Caco-2 (cell line): ENCODE results near the gene HOXB6. TPM values are rescaled to one million over a fixed set of nuclear protein-coding genes. Genes with fewer than 3 reads are reported as not detected.

Source experiments
- BruUV-seq: library from RNA; stranded (reverse); fragments of 400-500 nt; replicated peaks from 2 replicates; lab custom pipeline; 2021; lab: Mats Ljungman, UMichigan
- CTCF ChIA-PET: fragments of 300-600 bp; sonication (Branson Sonifier 250); formaldehyde crosslinking; loops from one replicate; lab custom pipeline; 2022; ENCODE audit warnings: antibody characterized with exemption; lab: Charles Lee
- POLR2A ChIA-PET: fragments of 300-600 bp; sonication (Branson Sonifier 250); formaldehyde crosslinking; loops from one replicate; lab custom pipeline; 2022; ENCODE audit warnings: antibody characterized with exemption; lab: Charles Lee
- DNase-seq, 2 experiments: peaks; one replicate each; pipeline versions ENCODE4 v3.0.0 to v3.0.0-alpha.2; 2020 to 2022
- H3K27me3 ChIP-seq: replicated peaks from 2 replicates; pipeline ENCODE4 v1.6.0; 2011; ENCODE audit warnings: low read length; ENCODE audit not compliant: control insufficient read depth, insufficient read depth
- H3K36me3 ChIP-seq: 2 replicates; pipeline ENCODE4 v1.5.1; 2011; ENCODE audit warnings: low read length; ENCODE audit not compliant: control insufficient read depth, insufficient read depth
- H3K4me1 ChIP-seq: fragments of 250-450 bp; sonication (Bioruptor Pico); 2 replicates; pipeline ENCODE4 v1.5.1; 2020; ENCODE audit warnings: mild to moderate bottlenecking
- H3K4me3 ChIP-seq: 2 replicates; pipeline ENCODE4 v1.5.1; 2011; ENCODE audit warnings: low read depth, mild to moderate bottlenecking, control low read depth, low read length
- H3K9me3 ChIP-seq: fragments of 250-450 bp; sonication (Bioruptor Pico); 2 replicates; pipeline ENCODE4 v1.5.1; 2020; ENCODE audit warnings: mild to moderate bottlenecking, moderate library complexity
- H3K27ac Mint-ChIP-seq: one replicate; pipeline ENCODE4 v1.8.0; 2022; ENCODE audit warnings: mixed read lengths; ENCODE audit not compliant: unreplicated experiment
- H3K27me3 Mint-ChIP-seq: one replicate; pipeline ENCODE4 v1.8.0; 2022; ENCODE audit warnings: mixed read lengths; ENCODE audit not compliant: insufficient read depth, unreplicated experiment
- H3K36me3 Mint-ChIP-seq: one replicate; pipeline ENCODE4 v1.8.0; 2022; ENCODE audit warnings: mild to moderate bottlenecking, mixed read lengths; ENCODE audit not compliant: insufficient read depth, unreplicated experiment
- H3K4me1 Mint-ChIP-seq: one replicate; pipeline ENCODE4 v1.8.0; 2022; ENCODE audit warnings: low read depth, mixed read lengths; ENCODE audit not compliant: unreplicated experiment
- H3K4me3 Mint-ChIP-seq: one replicate; pipeline ENCODE4 v1.8.0; 2022; ENCODE audit warnings: mild to moderate bottlenecking, moderate library complexity, mixed read lengths; ENCODE audit not compliant: unreplicated experiment
- H3K9me3 Mint-ChIP-seq: one replicate; pipeline ENCODE4 v1.8.0; 2022; ENCODE audit warnings: mixed read lengths; ENCODE audit not compliant: unreplicated experiment
- CTCF ChIP-seq, 2 experiments: fragments of 200-600 bp in 1 of 2; IDR thresholded peaks; 1 replicate in 1 of 2; 2 replicates in 1 of 2; pipeline versions ENCODE4 v1.5.1 to v1.8.0; 2011 to 2022; ENCODE audit warnings: antibody characterized with exemption in 1 of 2, control low read depth in 1 of 2, inconsistent platforms in 1 of 2, low read depth in 1 of 2, low read length in 1 of 2, mild to moderate bottlenecking in 1 of 2, moderate library complexity in 1 of 2; ENCODE audit not compliant: insufficient read depth in 1 of 2, severe bottlenecking in 1 of 2, unreplicated experiment in 1 of 2
- intact Hi-C: fragments of 100-400 bp; cut with micrococcal nuclease; formaldehyde crosslinking; loops from one replicate; pipeline ENCODE4 v1.10.0; 2022; ENCODE audit not compliant: unreplicated experiment
- total RNA-seq: library from RNA; stranded (reverse); gene quantifications from 2 replicates; pipeline ENCODE4 v1.2.3, GENCODE V29; 2022

The HOXB6 gene
- total RNA-seq, 1 experiment from 2014 or later = 1.9 TPM

- no peaks in the 10 kb centered on the region for H3K36me3 ChIP-seq
- H3K27me3 ChIP-seq = no peaks in the 10 kb centered on the region
- intact Hi-C loops = no loop called here
- Mint-ChIP-seq H3K9me3 (no peaks in the 10 kb centered on the region), H3K36me3 (no peaks in the 10 kb centered on the region), H3K4me1 (peaks cover 7% of the 10 kb centered on the region), H3K4me3 (no peak overlapping the region), H3K27me3 (peaks cover 2% of the 10 kb centered on the region), H3K27ac (no peak overlapping the region)
- peaks cover 10% of the 10 kb centered on the region; the same call in 1 of the 2 replicates for H3K4me1 ChIP-seq
- DNase-seq = no peak
- BruUV-seq = no TSS peak
- no peaks in the 10 kb centered on the region for H3K9me3 ChIP-seq
- ChIA-PET POLR2A (no interaction called here), CTCF (interaction anchor here (0.8 to 1.6 kb wide), 6 partner anchors 7 to 77 kb away, joined by 3 to 6 read pairs (median 4); no protein-coding TSS in a partner anchor)
- H3K4me3 ChIP-seq = no peak overlapping the region
- TF ChIP-seq CTCF (IDR thresholded peaks at IDR 0.05; ENCODE audit: insufficient read depth in 1 of 2, low read depth in 1 of 2, low read length in 1 of 2, severe bottlenecking in 1 of 2, unreplicated experiment in 1 of 2) = no peak
These were observed 56.8 kb downstream of the HOXB6 start for GRCh38 chr17:48547808-48548522.

- Mint-ChIP-seq H3K36me3 (no peaks in the 10 kb centered on the region), H3K27ac (no peak overlapping the region), H3K4me1 (peaks cover 11% of the 10 kb centered on the region), H3K27me3 (peaks cover 2% of the 10 kb centered on the region), H3K9me3 (no peaks in the 10 kb centered on the region), H3K4me3 (no peak overlapping the region)
- DNase-seq = no peak
- Histone ChIP-seq H3K27me3 (no peaks in the 10 kb centered on the region), H3K4me1 (peaks cover 10% of the 10 kb centered on the region; the same call in 1 of the 2 replicates), H3K9me3 (no peaks in the 10 kb centered on the region), H3K36me3 (no peaks in the 10 kb centered on the region), H3K4me3 (no peak overlapping the region)
- ChIA-PET POLR2A (interaction anchor here (0.5 kb wide), 1 partner anchor 58 kb away, joined by 7 read pairs; no protein-coding TSS in a partner anchor), CTCF (interaction anchor here (0.8 to 1.6 kb wide), 11 partner anchors 8 to 77 kb away, joined by 3 to 17 read pairs (median 4); no protein-coding TSS in a partner anchor)
- BruUV-seq = no TSS peak
- no peak for TF ChIP-seq CTCF (IDR thresholded peaks at IDR 0.05; ENCODE audit: insufficient read depth in 1 of 2, low read depth in 1 of 2, low read length in 1 of 2, severe bottlenecking in 1 of 2, unreplicated experiment in 1 of 2)
- intact Hi-C loops = no loop called here
These were observed 57.6 kb downstream of the HOXB6 start for GRCh38 chr17:48546924-48547807.
